ENCODE data around the gene KNTC1.
"Not testable (repeated sequence)": the region's sequence is repeated elsewhere in the genome, so short reads cannot be mapped to it uniquely, and the experiment has no call there.

KNTC1 gene

GRCh38 chr12:122526683-122527477 is at the start of gene KNTC1, which contains the start of gene RSRC2:
KNTC1 (plus strand) TSS chr12:122527249; CDS start chr12:122530064, 2,815 bp downstream.
RSRC2 (minus strand) TSS chr12:122526936; CDS start chr12:122526853, 83 bp downstream.
- peak; percentile 99 to 100 for DNase-seq

GRCh38 chr12:122480753-122481152 is 46.3 kb upstream of the KNTC1 start:
- DNase-seq = no peak

GRCh38 chr12:122481861-122482260 is 45.2 kb upstream of the KNTC1 start:
- DNase-seq = no peak

GRCh38 chr12:122483969-122484368 is 43.1 kb upstream of the KNTC1 start:
- no peak for DNase-seq

GRCh38 chr12:122484385-122484784 is 42.7 kb upstream of the KNTC1 start:
- DNase-seq = not testable (repeated sequence)

- DNase-seq = not testable (repeated sequence)
Measured at GRCh38 chr12:122486360-122486759, 40.7 kb upstream of the KNTC1 start.

- DNase-seq = no peak
Measured at GRCh38 chr12:122486805-122487426, 40.1 kb upstream of the KNTC1 start.

GRCh38 chr12:122487807-122488206 is 39.2 kb upstream of the KNTC1 start:
- not testable (repeated sequence) for DNase-seq

GRCh38 chr12:122489038-122489437 is 38.0 kb upstream of the KNTC1 start:
- no peak for DNase-seq

- no peak for DNase-seq
Measured at GRCh38 chr12:122491991-122492390, 35.1 kb upstream of the KNTC1 start.

GRCh38 chr12:122493222-122493621 is 33.8 kb upstream of the KNTC1 start:
- not testable (repeated sequence) for DNase-seq

- no peak for DNase-seq
Measured at GRCh38 chr12:122495258-122495657, 31.8 kb upstream of the KNTC1 start.

GRCh38 chr12:122499991-122500684 is 26.9 kb upstream of the KNTC1 start:
- peak; percentile 34 to 48 for DNase-seq

- DNase-seq = peak; percentile 99
Measured at GRCh38 chr12:122500685-122501488, 26.2 kb upstream of the KNTC1 start, which contains the start of gene ZCCHC8. ZCCHC8 (minus strand) TSS chr12:122500932; CDS start chr12:122500840, 92 bp downstream.

- DNase-seq = peak; percentile 25 to 43
Measured at GRCh38 chr12:122501489-122501989, 25.5 kb upstream of the KNTC1 start.

GRCh38 chr12:122503147-122503751 is 23.8 kb upstream of the KNTC1 start:
- DNase-seq = no peak

- DNase-seq = no peak
Measured at GRCh38 chr12:122503783-122504590, 23.1 kb upstream of the KNTC1 start.

GRCh38 chr12:122505419-122506051 is 21.5 kb upstream of the KNTC1 start:
- DNase-seq = peak; percentile 41 to 51

GRCh38 chr12:122506393-122506938 is 20.6 kb upstream of the KNTC1 start:
- DNase-seq = no peak

GRCh38 chr12:122508163-122508562 is 18.9 kb upstream of the KNTC1 start:
- no peak for DNase-seq

Measured in AML-193 (cell line).